ENCODE results near the gene SPEF1.

SPEF1 gene

DNA sequence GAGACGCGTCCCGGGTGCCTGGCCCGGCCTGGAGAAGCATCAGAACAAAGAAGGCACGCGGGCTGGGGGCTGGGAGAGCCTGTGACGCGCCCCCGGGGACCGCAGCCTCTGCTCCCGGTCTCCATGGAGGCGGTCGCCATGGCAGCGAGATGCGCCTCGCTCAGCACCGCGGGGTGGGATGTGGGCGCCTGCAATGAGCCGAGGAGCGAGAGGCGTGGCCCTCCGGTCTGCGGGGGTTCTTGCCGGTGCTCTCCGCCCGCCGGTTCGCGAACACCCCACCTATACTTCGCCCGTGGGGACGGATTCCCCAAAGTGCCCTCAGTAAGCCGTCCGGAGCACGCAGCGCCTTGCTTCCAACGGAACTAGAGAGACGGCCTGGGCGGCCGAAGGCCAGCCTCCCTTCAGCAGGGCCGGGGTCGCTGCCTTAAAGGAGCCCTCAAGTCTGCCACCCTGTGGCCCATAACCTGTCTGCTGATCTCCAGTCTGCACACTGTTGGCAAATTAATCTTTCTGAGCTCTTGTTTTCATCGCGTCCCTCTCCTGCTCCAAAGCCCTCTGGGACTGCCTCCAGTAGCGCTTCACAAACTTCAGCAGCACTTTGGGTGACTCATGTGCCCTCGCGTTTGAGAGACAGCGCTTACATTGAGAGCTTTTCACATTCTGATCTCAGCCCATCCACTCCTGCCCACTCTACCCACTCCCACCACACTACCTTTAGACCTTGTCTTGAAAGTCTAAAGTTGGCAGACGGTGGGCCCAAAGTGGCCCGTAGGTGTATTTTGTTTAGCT is 12.7 kb downstream of the SPEF1 start:
- ChIA-PET CTCF (interaction anchor here (0.7 to 8.0 kb wide), 18 partner anchors 9 to 303 kb away, joined by 3 to 60 read pairs (median 5); partner anchors contain the start of genes CENPB and SPEF1), POLR2A (interaction anchor here (1.4 kb wide), 1 partner anchor 13 kb away, joined by 4 read pairs; no protein-coding TSS in a partner anchor)
- peak; percentile 79 for DNase-seq (ENCODE audit: extremely low spot score)
- TF ChIP-seq, protein P1, sequence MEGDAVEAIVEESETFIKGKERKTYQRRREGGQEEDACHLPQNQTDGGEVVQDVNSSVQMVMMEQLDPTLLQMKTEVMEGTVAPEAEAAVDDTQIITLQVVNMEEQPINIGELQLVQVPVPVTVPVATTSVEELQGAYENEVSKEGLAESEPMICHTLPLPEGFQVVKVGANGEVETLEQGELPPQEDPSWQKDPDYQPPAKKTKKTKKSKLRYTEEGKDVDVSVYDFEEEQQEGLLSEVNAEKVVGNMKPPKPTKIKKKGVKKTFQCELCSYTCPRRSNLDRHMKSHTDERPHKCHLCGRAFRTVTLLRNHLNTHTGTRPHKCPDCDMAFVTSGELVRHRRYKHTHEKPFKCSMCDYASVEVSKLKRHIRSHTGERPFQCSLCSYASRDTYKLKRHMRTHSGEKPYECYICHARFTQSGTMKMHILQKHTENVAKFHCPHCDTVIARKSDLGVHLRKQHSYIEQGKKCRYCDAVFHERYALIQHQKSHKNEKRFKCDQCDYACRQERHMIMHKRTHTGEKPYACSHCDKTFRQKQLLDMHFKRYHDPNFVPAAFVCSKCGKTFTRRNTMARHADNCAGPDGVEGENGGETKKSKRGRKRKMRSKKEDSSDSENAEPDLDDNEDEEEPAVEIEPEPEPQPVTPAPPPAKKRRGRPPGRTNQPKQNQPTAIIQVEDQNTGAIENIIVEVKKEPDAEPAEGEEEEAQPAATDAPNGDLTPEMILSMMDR (IDR thresholded peaks at IDR 0.05; ENCODE audit: control extremely low read depth, extremely low read depth, low read depth, missing control alignments) = peak; percentile 46

DNA sequence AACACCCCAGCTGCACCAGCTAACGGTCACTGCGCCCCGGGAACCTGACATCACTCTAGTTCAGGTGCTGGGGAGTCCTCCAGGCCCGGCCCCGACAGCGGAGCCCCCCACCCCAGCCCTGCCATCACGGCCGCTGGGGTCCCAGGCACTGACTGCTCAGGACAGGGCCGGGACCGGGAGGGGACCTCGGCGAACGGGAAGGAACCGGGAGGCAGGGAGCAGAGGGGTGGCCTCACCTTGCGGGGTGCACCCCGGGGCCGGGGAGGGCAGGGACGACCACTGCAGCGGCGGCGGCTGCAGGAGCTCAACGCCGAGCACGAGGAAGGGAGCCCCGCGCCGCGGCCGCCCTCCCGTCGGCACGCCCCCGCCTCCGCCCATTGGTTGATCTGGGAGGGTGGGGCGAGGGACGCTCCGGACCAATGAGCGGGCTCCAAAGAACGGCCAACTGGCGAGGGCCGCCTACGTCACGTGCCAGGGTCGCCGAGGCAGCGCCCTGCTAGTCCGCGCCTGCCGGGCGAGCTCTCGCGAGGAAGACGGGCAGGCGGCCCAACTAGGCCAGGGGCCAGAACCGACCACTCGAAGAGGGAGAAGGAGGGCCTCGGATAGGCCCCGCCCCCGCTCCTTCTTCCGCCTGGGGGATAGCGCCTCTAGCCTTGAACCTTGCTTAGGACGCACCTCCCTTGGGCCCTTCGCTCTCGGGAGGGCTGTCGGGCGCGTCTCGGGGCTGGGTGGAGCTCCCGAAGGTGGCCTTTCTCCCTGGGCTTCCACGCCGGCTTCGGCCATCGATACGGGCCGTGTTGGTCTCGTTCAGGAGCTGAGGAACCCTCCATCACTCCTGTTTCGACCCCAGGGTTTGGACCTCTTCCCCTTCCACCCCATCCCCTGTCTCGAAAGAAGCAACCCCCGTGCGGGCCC is 13.6 kb downstream of the SPEF1 start, which contains the start of gene ADISSP:
Gene ADISSP (minus strand): TSS at position 327 of the 915 bp plus-strand sequence. CDS start 7,653 bp downstream, outside the sequence.
- CTCF ChIA-PET = interaction anchor here (0.7 to 8.0 kb wide), 16 partner anchors 10 to 401 kb away, joined by 3 to 60 read pairs (median 5); partner anchors contain the start of genes CENPB and SPEF1
- POLR2A ChIA-PET = interaction anchor here (0.6 to 1.4 kb wide), 3 partner anchors 13 to 84 kb away, joined by 4 to 6 read pairs (median 4); partner anchors contain the start of gene SPEF1
- DNase-seq (ENCODE audit: extremely low spot score) = peak; percentile 100
- TF ChIP-seq, protein P1 (IDR thresholded peaks at IDR 0.05; ENCODE audit: control extremely low read depth, extremely low read depth, low read depth, missing control alignments) = peak; percentile 21

DNA sequence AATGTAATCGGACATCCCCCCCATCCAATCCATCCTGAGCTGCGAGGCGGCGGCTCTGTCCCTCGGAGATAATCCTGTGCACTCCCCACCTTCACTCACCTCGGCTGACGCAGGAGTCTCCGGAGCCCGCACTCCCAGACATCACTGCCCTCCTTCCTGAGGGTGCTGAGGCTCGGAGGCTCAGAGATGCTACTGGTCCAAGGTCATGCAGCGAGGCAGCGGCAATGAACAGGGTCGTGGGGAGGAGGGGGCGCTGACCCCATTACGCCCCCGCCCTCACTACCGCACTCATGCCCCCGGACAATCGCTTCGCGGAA is 14.2 kb downstream of the SPEF1 start:
- ChIA-PET POLR2A (interaction anchor here (1.0 to 1.4 kb wide), 2 partner anchors 12 to 15 kb away, joined by 4 to 6 read pairs; partner anchors contain the start of gene SPEF1), CTCF (interaction anchor here (0.9 to 8.0 kb wide), 9 partner anchors 11 to 401 kb away, joined by 3 to 60 read pairs (median 12); partner anchors contain the start of genes AP5S1, CENPB and SPEF1)
- TF ChIP-seq, protein P1 (IDR thresholded peaks at IDR 0.05; ENCODE audit: control extremely low read depth, extremely low read depth, low read depth, missing control alignments) = no peak
- DNase-seq (ENCODE audit: extremely low spot score) = no peak

DNA sequence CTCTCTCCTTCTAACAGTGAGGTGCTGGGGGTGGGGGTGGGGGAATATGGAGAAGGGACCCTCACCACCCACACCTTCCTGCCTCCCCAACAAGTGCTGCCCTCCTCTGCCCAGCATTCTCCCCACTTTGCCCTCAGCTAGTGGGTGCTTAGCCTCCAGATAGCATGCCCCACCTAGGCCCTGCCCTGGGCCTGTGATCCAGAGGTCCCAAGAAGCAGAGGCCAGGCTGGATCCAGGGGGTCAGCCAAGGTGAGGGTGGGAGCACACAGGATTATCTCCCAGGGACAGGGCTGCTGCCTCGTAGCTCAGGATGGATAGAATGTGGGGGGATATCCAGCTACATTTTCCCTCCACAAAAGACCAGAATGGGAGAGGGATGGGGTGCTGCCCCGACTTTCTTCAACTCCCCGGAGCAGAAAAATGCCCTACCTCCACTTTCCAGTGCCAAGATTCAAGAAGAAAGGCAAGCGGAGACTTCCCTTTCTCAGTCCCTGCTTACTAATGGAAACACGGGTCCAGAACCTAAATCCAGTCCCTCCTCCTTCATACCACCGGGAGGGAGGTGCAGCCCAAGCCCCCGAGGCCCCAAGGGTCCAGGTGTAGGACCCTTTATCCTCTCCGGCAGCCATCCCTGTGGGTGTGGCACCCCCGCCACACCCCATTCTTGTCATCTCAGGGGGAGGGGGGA is 14.7 kb downstream of the SPEF1 start:
- TF ChIP-seq, protein P1 (IDR thresholded peaks at IDR 0.05; ENCODE audit: control extremely low read depth, extremely low read depth, low read depth, missing control alignments) = no peak
- ChIA-PET POLR2A (no interaction called here), CTCF (interaction anchor here (0.9 to 8.0 kb wide), 10 partner anchors 11 to 402 kb away, joined by 3 to 60 read pairs (median 8); partner anchors contain the start of genes AP5S1, CENPB and SPEF1)
- no peak for DNase-seq (ENCODE audit: extremely low spot score)

DNA sequence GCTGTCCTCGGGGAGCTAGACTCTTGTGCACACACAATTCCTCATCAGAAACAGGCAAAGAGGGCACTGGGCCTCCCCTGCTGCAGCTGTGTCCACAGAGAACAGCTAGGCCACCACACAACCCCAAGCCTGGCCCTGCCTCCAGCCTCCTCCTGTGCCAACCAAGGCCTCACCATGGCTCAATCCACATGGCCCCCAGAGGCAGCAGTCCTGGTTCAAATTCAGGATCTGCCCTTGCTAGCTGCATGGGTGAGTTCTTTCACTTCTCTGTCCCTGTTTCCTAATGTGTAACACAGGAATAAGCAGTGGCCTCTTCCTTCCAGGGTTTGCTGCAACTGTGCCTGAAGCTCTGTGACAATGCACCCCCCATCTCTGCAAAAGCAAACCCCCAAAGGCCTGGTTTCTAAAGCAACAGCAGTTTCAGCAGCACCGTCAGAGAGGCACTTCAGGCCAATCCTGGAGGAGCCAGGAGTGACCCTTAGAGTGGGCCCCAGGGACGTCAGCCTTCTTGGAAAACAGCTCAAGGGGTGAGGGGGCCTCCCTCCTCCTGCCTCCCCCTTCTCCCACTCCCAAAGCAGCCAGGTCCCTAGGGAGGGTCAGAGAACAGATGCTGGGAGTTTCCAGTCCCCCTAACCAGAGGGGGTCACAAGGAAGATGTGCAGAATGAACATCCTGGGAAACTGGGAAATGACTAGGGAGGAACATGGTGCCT is 15.9 kb downstream of the SPEF1 start:
- TF ChIP-seq, protein P1 (IDR thresholded peaks at IDR 0.05; ENCODE audit: control extremely low read depth, extremely low read depth, low read depth, missing control alignments) = no peak
- DNase-seq (ENCODE audit: extremely low spot score) = no peak
- ChIA-PET CTCF (interaction anchor here (0.6 to 8.0 kb wide), 11 partner anchors 10 to 320 kb away, joined by 3 to 60 read pairs (median 4); partner anchors contain the start of genes AP5S1, CENPB and SPEF1), POLR2A (no interaction called here)
